Inflammatory macrophage treated with lipopolysaccharide for 4 hours (primary cell): Measurements from ENCODE around the gene KCMF1.

Source experiments
- DNase-seq: peaks from one replicate; pipeline ENCODE4 v3.0.0-alpha.2; 2020

The KCMF1 gene

DNA sequence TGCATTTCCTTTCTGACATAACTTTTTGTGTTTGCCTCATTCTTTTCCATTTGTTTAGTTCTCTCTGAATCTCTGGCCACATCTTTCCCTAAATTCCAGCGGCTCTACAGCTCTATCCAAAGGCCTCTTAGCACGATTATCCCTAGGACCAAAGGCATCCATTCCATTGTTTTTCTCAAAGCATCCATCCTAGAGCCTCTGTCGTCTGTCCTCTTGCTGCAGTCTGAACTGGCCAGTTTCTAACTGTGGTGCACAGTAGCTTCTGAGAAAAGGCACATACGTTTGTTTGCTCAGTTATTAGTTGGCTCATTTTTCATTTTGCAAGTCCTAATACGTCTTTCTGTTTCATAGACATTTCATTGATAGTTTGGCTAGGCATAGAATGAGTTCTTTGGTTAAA lies 116.6 kb downstream of the KCMF1 start:
- DNase-seq = no peak

DNA sequence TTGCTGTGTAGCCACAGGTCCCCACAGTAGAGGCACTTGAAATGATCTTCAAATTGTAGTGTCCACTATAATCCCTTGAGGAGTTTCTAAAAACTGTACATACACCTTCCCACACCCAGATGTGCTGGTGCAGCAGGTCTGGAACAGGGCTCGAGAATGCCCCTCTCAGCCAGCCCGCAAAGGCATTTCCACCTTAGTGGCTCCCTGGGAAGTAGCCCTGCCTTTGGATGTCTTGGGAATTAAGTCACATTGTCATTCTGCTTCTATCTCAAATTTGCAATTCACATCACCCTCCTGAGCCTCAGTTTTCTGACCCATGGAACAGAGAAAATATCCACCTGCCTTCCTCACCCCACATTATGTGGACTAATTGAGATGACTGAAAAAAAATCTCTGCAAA lies 118.0 kb downstream of the KCMF1 start:
- DNase-seq = no peak

DNA sequence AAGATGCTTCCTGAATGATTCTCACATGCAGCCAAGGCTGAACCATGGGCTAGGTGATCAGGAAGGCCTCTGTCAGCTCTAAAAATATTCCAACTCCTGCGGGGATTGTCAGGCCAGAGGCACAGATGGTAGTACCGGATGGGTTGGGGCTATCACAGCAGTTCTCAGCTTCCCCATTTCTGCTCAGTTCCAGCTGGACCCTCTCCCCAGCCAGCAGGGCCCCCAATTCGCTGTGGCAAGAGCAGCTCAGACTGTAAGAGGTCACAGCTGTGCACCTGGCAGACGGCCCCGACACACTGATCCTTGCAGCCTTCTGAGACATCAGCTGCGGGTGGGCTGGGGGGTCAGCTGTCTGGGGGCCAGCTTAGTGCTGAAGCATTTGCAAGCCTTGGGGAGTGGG lies 118.6 kb downstream of the KCMF1 start:
- no peak for DNase-seq

DNA sequence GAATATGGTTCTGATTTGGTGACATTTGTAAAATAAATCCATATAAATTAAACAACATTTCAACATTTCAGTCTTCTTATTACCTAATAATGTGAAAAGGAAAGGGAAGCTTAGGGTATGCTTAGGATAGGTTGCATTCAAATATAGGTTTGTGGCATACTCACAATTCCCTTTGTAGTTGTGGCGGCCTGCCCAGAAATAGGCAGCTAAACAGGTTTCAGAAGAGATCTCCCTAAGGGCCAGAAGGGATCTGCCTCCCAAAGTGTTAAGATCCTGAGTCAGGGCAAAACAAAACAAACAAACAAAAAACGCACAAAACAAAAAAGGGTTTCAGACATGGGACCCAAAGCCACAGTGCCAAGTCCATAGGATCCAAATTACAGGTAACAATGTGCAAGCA lies 120.9 kb downstream of the KCMF1 start:
- DNase-seq = no peak

DNA sequence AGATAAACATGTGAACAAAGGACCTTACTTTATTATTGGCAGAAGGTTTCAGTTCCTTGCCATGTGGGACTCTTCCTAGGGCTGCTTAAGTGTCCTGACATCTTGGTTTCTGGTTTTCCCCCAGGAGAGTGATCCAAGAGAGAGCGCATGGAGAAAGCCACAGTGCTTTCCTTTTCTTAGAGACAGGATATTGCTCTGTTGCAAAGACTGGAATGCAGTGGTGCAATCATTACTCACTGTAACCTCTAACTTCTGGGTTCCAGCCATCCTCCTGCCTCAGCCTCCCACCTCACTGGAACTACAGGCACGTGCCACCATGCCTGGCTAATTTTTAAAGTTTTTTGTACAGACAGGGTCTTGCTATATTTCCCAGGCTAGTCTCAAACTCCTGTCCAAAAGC lies 124.1 kb downstream of the KCMF1 start:
- no peak for DNase-seq

DNA sequence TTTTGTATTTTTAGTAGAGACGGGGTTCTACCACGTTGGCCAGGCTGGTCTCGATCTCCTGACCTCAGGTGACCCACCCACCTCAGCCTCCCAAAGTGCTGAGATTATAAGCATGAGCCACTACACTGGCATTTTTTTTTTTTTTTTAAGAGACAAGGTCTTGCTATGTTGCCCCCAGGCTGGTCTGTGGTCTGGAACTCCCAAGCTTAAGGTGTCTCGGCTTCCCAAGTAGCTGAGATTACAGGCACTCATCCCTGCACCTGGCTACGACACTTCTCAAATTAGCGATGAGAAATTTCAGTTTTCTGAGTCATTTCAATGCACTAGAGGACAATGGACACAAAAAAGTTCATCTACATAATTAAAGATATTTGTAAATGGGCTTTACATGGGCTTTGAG lies 125.7 kb downstream of the KCMF1 start:
- no peak for DNase-seq

GRCh38 chr2:85104228-85104627 lies 133.3 kb downstream of the KCMF1 start:
- no peak for DNase-seq

- DNase-seq = no peak
These were observed 135.7 kb downstream of the KCMF1 start for GRCh38 chr2:85106489-85107180.
